ENCODE results near the gene FOXM1.

DNA sequence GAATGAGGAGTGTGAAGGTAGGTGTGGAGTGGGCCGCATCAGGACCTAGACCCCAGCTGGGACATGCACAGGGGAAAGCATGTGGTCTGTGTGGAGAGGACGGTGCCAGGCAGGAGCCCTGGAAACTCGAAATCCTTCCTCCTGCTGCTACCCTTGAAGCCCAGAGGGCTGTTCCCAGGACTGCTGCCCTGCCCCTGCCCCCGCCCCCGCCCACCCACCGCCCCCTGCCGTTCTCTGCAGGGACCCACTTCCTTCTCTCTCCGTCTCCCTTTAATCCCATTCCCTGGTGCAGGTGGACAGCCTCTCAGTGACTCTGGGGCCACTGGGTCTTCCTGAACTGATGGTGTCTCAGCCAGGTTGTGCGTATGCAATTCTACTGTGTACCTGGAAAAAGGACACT lies 56.5 kb downstream of the FOXM1 start:
- TF ChIP-seq POLR2A (IDR thresholded peaks at IDR 0.05; ENCODE audit: low read depth, low read length) (no peak), POLR2AphosphoS5 (IDR thresholded peaks at IDR 0.05; ENCODE audit: low read depth, low read length) (no peak)
